Ovary (tissue), 9 donors: ENCODE measurements around the gene USP31. TPM values are rescaled to one million over a fixed set of nuclear protein-coding genes. Genes with fewer than 3 reads are reported as not detected.

Experiments
- DNase-seq, 5 donors: peaks; one replicate each; pipeline ENCODE4 v3.0.0-alpha.2; 2019 to 2020
- H3K27ac ChIP-seq, 2 donors: fragments of 200-600 bp; one replicate each; pipeline versions ENCODE4 v1.5.1 to v1.8.0; 2019 to 2022
- H3K27me3 ChIP-seq: fragments of 200-600 bp; one replicate; pipeline ENCODE4 v1.8.0; 2022
- H3K36me3 ChIP-seq: fragments of 200-600 bp; sonication (generic); one replicate; pipeline ENCODE4 v1.5.1; 2019
- H3K4me1 ChIP-seq: one replicate; pipeline ENCODE4 v1.8.1; 2013; ENCODE audit warnings: mild to moderate bottlenecking, moderate library complexity; ENCODE audit not compliant: insufficient read depth
- H3K4me3 ChIP-seq: fragments of 200-600 bp; sonication (generic); one replicate; pipeline ENCODE4 v1.5.1; 2017
- H3K9me3 ChIP-seq, 2 donors: fragments of 200-600 bp in 1 of 2; sonication (generic) in 1 of 2; one replicate each; pipeline versions ENCODE4 v1.5.1 to v1.8.1; 2013 to 2019; ENCODE audit warnings: mild to moderate bottlenecking in 1 of 2, moderate library complexity in 1 of 2
- CTCF ChIP-seq, 3 donors: fragments of 450-650 bp in 2 of 3; fragments of 200-600 bp in 1 of 3; IDR thresholded peaks; one replicate each; pipeline versions ENCODE4 v1.5.1 to v1.8.0; 2016 to 2022; ENCODE audit warnings: antibody characterized with exemption in 3 of 3, mild to moderate bottlenecking in 1 of 3
- EP300 ChIP-seq: sonication (generic); formaldehyde crosslinking; IDR thresholded peaks from one replicate; pipeline ENCODE4 v1.6.1; 2017; ENCODE audit warnings: antibody characterized with exemption
- POLR2A ChIP-seq: fragments of 450-650 bp; IDR thresholded peaks from one replicate; pipeline ENCODE4 v1.6.1; 2017; ENCODE audit warnings: antibody characterized with exemption, mild to moderate bottlenecking, moderate library complexity
- WGBS, 3 donors: extraction: QIAGEN DNeasy Blood & Tissue Kit in 1 of 3; methylation state at CpG; one replicate each; pipeline versions ENCODE4 v1.1.5 to v1.1.7; 2013 to 2017; 5-methylcytosine and 5-hydroxymethylcytosine counted together
- intact Hi-C, 4 donors: fragments of 100-400 bp; cut with DNase I; formaldehyde crosslinking; loops; one replicate each; pipeline versions ENCODE4 v1.11.0 to v1.15.1; 2022 to 2023
- polyA plus RNA-seq, 2 donors: library from polyadenylated mRNA; stranded (reverse); fragments of 200-250 nt in 1 of 2; fragments of 350-450 nt in 1 of 2; fragmentation: Illumina TruSeq in 1 of 2; extraction: RNeasy Lipid Tissue Mini Kit (QIAGEN cat#74804) in 1 of 2; gene quantifications; one replicate each; pipeline ENCODE4 v1.2.3, GENCODE V29; 2013 to 2014
- total RNA-seq, 7 donors: library from RNA; depleted of rRNA in 2 of 7; stranded (reverse); fragments of >200 nt in 2 of 7; fragmentation: NEBNext Ultra II Directional in 3 of 7; extraction: Animal tissue kit (Norgen Biotek cat#: 25700) in 3 of 7; gene quantifications; one replicate each; pipeline versions ENCODE4 v1.1.0 to v1.2.4, GENCODE V29; 2016 to 2023
- donor health status: DM: no; HTN: no; CAD: no; lungs with moderate emphysema.
- donor health status: DM: no; HTN: no; CAD: no.
- donor health status: Bipolar disorder and iron deficiency.
- donor health status: DM: yes; HTN: yes; CAD: no.
- donor health status: DM: no; HTN: no; CAD: no.
- donor health status: DM: yes; HTN: yes; CAD: no.

The USP31 gene
- total and polyA plus RNA-seq, 9 donors, result 1.5 to 10.6 (median 7.3) TPM

- WGBS, 3 donors, result 49 to 75% (median 63%) methylated on average over 4 of the region's 4 CpGs
Observed at GRCh38 chr16:23164736-23165135, 15.5 kb upstream of the USP31 start.

GRCh38 chr16:23163921-23164320 lies 14.7 kb upstream of the USP31 start:
- DNase-seq, result no peak
- Histone ChIP-seq H3K36me3 (no peaks in the 10 kb centered on the region), H3K27me3 (no peaks in the 10 kb centered on the region), H3K4me3 (no peak overlapping the region), H3K9me3 (no peaks in the 10 kb centered on the region), H3K27ac (no peak overlapping the region), H3K4me1 (no peaks in the 10 kb centered on the region)
- intact Hi-C loops, result no loop called here
- 88 to 92% (median 92%) methylated on average over 2 of the region's 2 CpGs for WGBS, 3 donors
- TF ChIP-seq EP300 (no peak), POLR2A (no peak), CTCF (IDR thresholded peaks at IDR 0.05) (no peak)

More at GRCh38 chr16:23164736-23165135, 15.5 kb upstream of the USP31 start:
- Histone ChIP-seq H3K4me3 (no peak overlapping the region), H3K27me3 (no peaks in the 10 kb centered on the region), H3K9me3 (no peaks in the 10 kb centered on the region), H3K27ac (no peak overlapping the region), H3K4me1 (no peaks in the 10 kb centered on the region), H3K36me3 (no peaks in the 10 kb centered on the region)
- no peak for DNase-seq
- intact Hi-C loops, result no loop called here
- TF ChIP-seq POLR2A (no peak), EP300 (no peak), CTCF (IDR thresholded peaks at IDR 0.05) (no peak)

GRCh38 chr16:23160574-23160973 lies 11.3 kb upstream of the USP31 start:
- no peak for DNase-seq
- Histone ChIP-seq H3K27me3 (no peaks in the 10 kb centered on the region), H3K4me1 (no peaks in the 10 kb centered on the region), H3K4me3 (no peak overlapping the region), H3K36me3 (no peaks in the 10 kb centered on the region), H3K27ac (no peak overlapping the region), H3K9me3 (no peaks in the 10 kb centered on the region)
- WGBS, 3 donors, result 55 to 66% (median 59%) methylated on average over 3 of the region's 3 CpGs
- intact Hi-C loops, result no loop called here
- TF ChIP-seq CTCF (IDR thresholded peaks at IDR 0.05) (no peak), POLR2A (no peak), EP300 (no peak)

- no peak for DNase-seq
- no peaks in the 10 kb centered on the region for H3K4me1 ChIP-seq
- no peak overlapping the region for H3K27ac ChIP-seq
- H3K27me3 ChIP-seq, result no peaks in the 10 kb centered on the region
- no peak overlapping the region for H3K4me3 ChIP-seq
- 61 to 68% (median 61%) methylated on average over 4 of the region's 4 CpGs for WGBS, 3 donors
- TF ChIP-seq EP300 (no peak), CTCF (IDR thresholded peaks at IDR 0.05) (no peak), POLR2A (no peak)
- intact Hi-C loops, result no loop called here
- H3K36me3 ChIP-seq, result no peaks in the 10 kb centered on the region
- no peaks in the 10 kb centered on the region for H3K9me3 ChIP-seq
Observed at GRCh38 chr16:23160082-23160481, 10.8 kb upstream of the USP31 start.

GRCh38 chr16:23158114-23158513 lies 8.9 kb upstream of the USP31 start:
- WGBS, 3 donors, result 91 to 92% (median 92%) methylated on average over 6 of the region's 6 CpGs
- intact Hi-C loops, result no loop called here
- no peaks in the 10 kb centered on the region for H3K9me3 ChIP-seq

More at GRCh38 chr16:23158114-23158513, 8.9 kb upstream of the USP31 start:
- Histone ChIP-seq H3K4me3 (no peak overlapping the region), H3K36me3 (no peaks in the 10 kb centered on the region), H3K27ac (no peak overlapping the region), H3K4me1 (no peaks in the 10 kb centered on the region), H3K27me3 (no peaks in the 10 kb centered on the region)
- DNase-seq, result no peak
- TF ChIP-seq EP300 (no peak), CTCF (IDR thresholded peaks at IDR 0.05) (no peak), POLR2A (no peak)
